ENCODE results near the gene GYG2. TPM values are rescaled to one million over a fixed set of nuclear protein-coding genes. Genes with fewer than 3 reads are reported as not detected.

The GYG2 gene
- total and polyA plus RNA-seq, 2 of the 8 experiments (the other 6 are each of a cell fraction or from before 2014, with no cell fraction given): 52.8 to 65.3 TPM

- peaks cover 0 to 4% (median 0%) of the 10 kb centered on the region in 4 experiments; a peak in 2 of 7 replicates for H3K27me3 ChIP-seq (replicated peaks in 1 of 4; ENCODE audit: control insufficient read depth in 3 of 4, extremely low read depth in 1 of 4, insufficient read depth in 3 of 4, low read length in 3 of 4)
- no peak for FAIRE-seq
- no peaks in the 10 kb centered on the region for H4K20me1 ChIP-seq (replicated peaks in 1 of 2; ENCODE audit: control insufficient read depth in 1 of 2, insufficient read depth in 2 of 2, low read length in 2 of 2)
- H2BK5ac ChIP-seq (ENCODE audit: low read depth, low read length): no peak overlapping the region
- H4K5ac ChIP-seq (ENCODE audit: insufficient read length, low read depth, low read length): no peak overlapping the region
- no peak overlapping the region for H2BK120ac ChIP-seq (replicated peaks; ENCODE audit: low read depth, low read length)
- H3K4me2 ChIP-seq (ENCODE audit: insufficient read depth in 1 of 2, low read depth in 2 of 2, low read length in 2 of 2): no peak overlapping the region
- no peaks in the 10 kb centered on the region for H3K9me3 ChIP-seq (ENCODE audit: insufficient read depth in 2 of 2, low read depth in 1 of 2, low read length in 1 of 2)
- peaks cover 4% of the 10 kb centered on the region; the same call in 1 of the 2 replicates for H3K23me2 ChIP-seq (ENCODE audit: low read depth, low read length)
- no peak overlapping the region for H3K56ac ChIP-seq (replicated peaks; ENCODE audit: insufficient read length, low read depth, low read length)
- no peaks in the 10 kb centered on the region for H3K79me1 ChIP-seq (ENCODE audit: low read depth, low read length)
- no peak overlapping the region for H2BK12ac ChIP-seq (ENCODE audit: low read depth, low read length)
- ChIA-PET POLR2A (ENCODE audit: partially characterized antibody) (no interaction called here), CTCF (ENCODE audit: partially characterized antibody) (interaction anchor here (0.8 to 1.2 kb wide), 3 partner anchors 10 to 30 kb away, joined by 3 to 5 read pairs (median 4); no protein-coding TSS in a partner anchor)
- DNase-seq (ENCODE audit: low read depth in 1 of 2, low spot score in 2 of 2): no peak
- H3K14ac ChIP-seq (ENCODE audit: insufficient read length): no peak overlapping the region
- WGBS, 2 experiments (ENCODE audit: extremely low coverage in 1 of 2, insufficient coverage in 1 of 2, insufficient read length in 1 of 2, insufficient replicate concordance in 2 of 2, low coverage in 1 of 2, low lambda C conversion rate in 2 of 2, missing lambda C conversion rate in 1 of 2): 76% methylated on average over 6 of the region's 13 CpGs; no CpG with 5 or more reads in 1 of the 2 experiments
- no peak overlapping the region for H3K4ac ChIP-seq (replicated peaks; ENCODE audit: insufficient read length, low read depth, low read length)
- no peak overlapping the region for H2BK15ac ChIP-seq (ENCODE audit: low read length)
- no peak overlapping the region for H3K4me3 ChIP-seq (ENCODE audit: extremely low read depth in 1 of 4, insufficient read depth in 2 of 4, low read depth in 3 of 4, low read length in 4 of 4)
- H2AK5ac ChIP-seq (ENCODE audit: low read depth, low read length): no peak overlapping the region
- no peak overlapping the region for H2AFZ ChIP-seq (ENCODE audit: low read length)
- H3K27ac ChIP-seq (ENCODE audit: low read depth, low read length): no peak overlapping the region
- H2BK20ac ChIP-seq (ENCODE audit: low read length): no peak overlapping the region
- H3K23ac ChIP-seq (ENCODE audit: insufficient read length): no peak overlapping the region
- no peaks in the 10 kb centered on the region for H3K79me2 ChIP-seq (ENCODE audit: control insufficient read depth in 1 of 2, insufficient read depth in 2 of 2, low read length in 2 of 2)
- H4K8ac ChIP-seq (ENCODE audit: extremely low read depth, insufficient read depth, low read length): no peak overlapping the region
- peaks cover 0 to 5% (median 1%) of the 10 kb centered on the region in 4 experiments; a peak in 3 of 7 replicates for H3K4me1 ChIP-seq (replicated peaks in 1 of 4; ENCODE audit: control insufficient read depth in 3 of 4, insufficient read depth in 4 of 4, low read length in 3 of 4)
- H3K18ac ChIP-seq (ENCODE audit: extremely low read depth, low read length): no peak overlapping the region
- no peak overlapping the region for H4K91ac ChIP-seq (replicated peaks; ENCODE audit: insufficient read length, low read length)
- no peak overlapping the region for H3K9ac ChIP-seq (replicated peaks in 1 of 4; ENCODE audit: extremely low read depth in 1 of 4, low read depth in 3 of 4, low read length in 3 of 4)
- no peaks in the 10 kb centered on the region for H3K36me3 ChIP-seq (ENCODE audit: control insufficient read depth in 2 of 4, insufficient read depth in 4 of 4, low read length in 3 of 4)
- no peak for TF ChIP-seq MAX (IDR thresholded peaks at IDR 0.05)
- TF ChIP-seq PHF8 (conservative IDR thresholded peaks at IDR 0.05; ENCODE audit: low read depth, low read length): no peak
- no peak for TF ChIP-seq RNF2 (IDR thresholded peaks at IDR 0.05; ENCODE audit: borderline replicate concordance, low read depth, low read length, missing control alignments, poor library complexity, severe bottlenecking)
- TF ChIP-seq USF2 (IDR thresholded peaks at IDR 0.05; ENCODE audit: low read length): no peak
- no peak for TF ChIP-seq JUND (IDR thresholded peaks at IDR 0.05; ENCODE audit: low read length)
- TF ChIP-seq EZH2 (IDR thresholded peaks at IDR 0.05; ENCODE audit: low read depth, low read length, severe bottlenecking): no peak
- no peak for TF ChIP-seq ATF3 (IDR thresholded peaks at IDR 0.05; ENCODE audit: insufficient read depth, low read depth, low read length)
- no peak for TF ChIP-seq CBX5 (IDR thresholded peaks at IDR 0.05; ENCODE audit: low read depth, low read length)
- no peak for TF ChIP-seq SUZ12 (IDR thresholded peaks at IDR 0.05; ENCODE audit: low read length)
- TF ChIP-seq GABPA (IDR thresholded peaks at IDR 0.05; ENCODE audit: borderline replicate concordance, insufficient read depth, low read length): no peak
Measured at GRCh38 chrX:2823795-2824386, 4.8 kb upstream of the GYG2 start.
